ENCODE measurements around the gene ACO2. TPM values are rescaled to one million over a fixed set of nuclear protein-coding genes. Genes with fewer than 3 reads are reported as not detected.

The ACO2 gene
- total and polyA plus RNA-seq, 2 of the 4 experiments (the other 2 are of a cell fraction): 71.3 to 72.9 TPM

- H2AK5ac ChIP-seq (ENCODE audit: low read depth, low read length): peak overlapping the region; percentile 25; the same call in 1 of the 2 replicates
- no peak overlapping the region for H3K4me2 ChIP-seq (ENCODE audit: low read depth, low read length)
- no peak overlapping the region for H3K14ac ChIP-seq (replicated peaks; ENCODE audit: low read depth, low read length)
- no peak overlapping the region for H3K18ac ChIP-seq (ENCODE audit: low read depth, low read length)
- no peak overlapping the region for H3K23ac ChIP-seq (ENCODE audit: low read depth, low read length)
- H3K27me3 ChIP-seq (ENCODE audit: control insufficient read depth, insufficient read depth, low read length): no peaks in the 10 kb centered on the region
- TF ChIP-seq RAD21 (IDR thresholded peaks at IDR 0.05; ENCODE audit: low read length): no peak
- no peak for TF ChIP-seq POLR2A (IDR thresholded peaks at IDR 0.05; ENCODE audit: low read depth, low read length)
- TF ChIP-seq CEBPB (IDR thresholded peaks at IDR 0.05; ENCODE audit: low read depth, low read length): no peak
- no peak for TF ChIP-seq BHLHE40 (IDR thresholded peaks at IDR 0.05; ENCODE audit: low read depth, low read length)
- no peak for TF ChIP-seq CHD1 (IDR thresholded peaks at IDR 0.05; ENCODE audit: low read depth, low read length)
- no peak for TF ChIP-seq ELK1 (IDR thresholded peaks at IDR 0.05; ENCODE audit: borderline replicate concordance, low read depth, low read length)
- TF ChIP-seq RCOR1 (IDR thresholded peaks at IDR 0.05; ENCODE audit: insufficient replicate concordance, low read length): no peak
- no peak for TF ChIP-seq MAZ (IDR thresholded peaks at IDR 0.05; ENCODE audit: borderline replicate concordance, low read depth, low read length)
- no peak for TF ChIP-seq CTCF (conservative IDR thresholded peaks at IDR 0.05; ENCODE audit: low read depth, low read length)
- TF ChIP-seq MAFK (IDR thresholded peaks at IDR 0.05; ENCODE audit: low read depth, low read length): no peak
- no peak for TF ChIP-seq FOS (IDR thresholded peaks at IDR 0.05; ENCODE audit: low read depth, low read length)
- no peak for TF ChIP-seq USF2 (IDR thresholded peaks at IDR 0.05; ENCODE audit: low read depth, low read length)
- no peak for DNase-seq
- H3K79me1 ChIP-seq (ENCODE audit: low read depth in 1 of 2, low read length in 2 of 2): peaks cover 6 to 50% of the 10 kb centered on the region in 2 experiments; a peak in 3 of 4 replicates
- H2BK5ac ChIP-seq (ENCODE audit: low read depth, low read length, poor library complexity, severe bottlenecking): peak overlapping the region; percentile 82
- H3K9ac ChIP-seq (ENCODE audit: low read depth, low read length): no peak overlapping the region
- H2AK9ac ChIP-seq (replicated peaks; ENCODE audit: low read depth, low read length, poor library complexity): no peak overlapping the region
- H4K91ac ChIP-seq (ENCODE audit: insufficient read depth, low read depth, low read length): peak overlapping the region; percentile 84
- CTCF ChIA-PET: interaction anchor here (0.6 to 0.8 kb wide), 2 partner anchors 71 to 326 kb away, joined by 3 read pairs; no protein-coding TSS in a partner anchor
- no peak overlapping the region for H3K4me3 ChIP-seq (ENCODE audit: insufficient read depth, low read depth, low read length)
- no peak overlapping the region for H2AFZ ChIP-seq (replicated peaks; ENCODE audit: low read length, poor library complexity)
- peak overlapping the region; percentile 94 for H3K4ac ChIP-seq (ENCODE audit: low read depth, low read length)
- peaks cover 15% of the 10 kb centered on the region; the same call in 1 of the 2 replicates for H3K9me1 ChIP-seq (ENCODE audit: insufficient read depth, low read length)
- in situ Hi-C loops (cut with MboI; ENCODE audit: low sequenced_read_pairs): no loop called here
- no peak overlapping the region for H3K56ac ChIP-seq (ENCODE audit: extremely low read depth, insufficient read depth, low read length)
- no peaks in the 10 kb centered on the region for H3K9me3 ChIP-seq (ENCODE audit: control insufficient read depth, insufficient read depth, low read length)
- BruUV-seq (replicated peaks): no TSS peak
- H2BK120ac ChIP-seq (ENCODE audit: low read depth, low read length): no peak overlapping the region
- 91% methylated on average over 5 of the region's 13 CpGs; no CpG with 5 or more reads in 1 of the 2 experiments for WGBS, 2 experiments (ENCODE audit: extremely low coverage in 2 of 2, insufficient read length in 1 of 2)
- POLR2A ChIA-PET (ENCODE audit: unreplicated experiment): interaction anchor here (0.5 kb wide), 1 partner anchor 334 kb away, joined by 5 read pairs; no protein-coding TSS in a partner anchor
- peak overlapping the region; percentile 94 for H3K27ac ChIP-seq (ENCODE audit: insufficient read depth, low read length)
- no peak for ATAC-seq (ENCODE audit: low read depth)
- no peak overlapping the region for H4K5ac ChIP-seq (ENCODE audit: low read depth, low read length)
- dilution Hi-C loops (cut with HindIII; ENCODE audit: low sequenced_read_pairs, unreplicated experiment): no loop called here
- H4K8ac ChIP-seq (ENCODE audit: low read depth in 2 of 2, low read length in 2 of 2): peak overlapping the region in 1 of 2 experiments; percentile 94; a peak in 1 of 4 replicates
- intact Hi-C loops (cut with micrococcal nuclease): no loop called here
- H3K4me1 ChIP-seq (ENCODE audit: control insufficient read depth, insufficient read depth, low read length): peaks cover 25% of the 10 kb centered on the region
- no peak overlapping the region for H2BK15ac ChIP-seq (ENCODE audit: low read depth, low read length)
- H4K20me1 ChIP-seq (ENCODE audit: insufficient read depth, low read length): peaks cover 26% of the 10 kb centered on the region
- H2BK20ac ChIP-seq (ENCODE audit: low read depth, low read length): no peak overlapping the region
- H3K36me3 ChIP-seq (ENCODE audit: control insufficient read depth, insufficient read depth, low read length): peaks cover 57% of the 10 kb centered on the region
These were observed 56.7 kb downstream of the ACO2 start for GRCh38 chr22:41525450-41526225.
